Brain microvascular endothelial cell (primary cell): Measurements from ENCODE around the gene APCDD1.

Experiments used
- DNase-seq: peaks from one replicate; pipeline ENCODE4 v3.0.0-alpha.2; 2020
- H3K27ac ChIP-seq: fragments of 250-450 bp; sonication (Bioruptor Pico); 2 replicates; pipeline ENCODE4 v1.5.1; 2020; ENCODE audit warnings: mild to moderate bottlenecking, moderate library complexity
- H3K27me3 ChIP-seq: fragments of 250-450 bp; sonication (Bioruptor Pico); replicated peaks from 2 replicates; pipeline ENCODE4 v1.5.1; 2020; ENCODE audit warnings: mild to moderate bottlenecking
- H3K36me3 ChIP-seq: fragments of 250-450 bp; sonication (Bioruptor Pico); replicated peaks from 2 replicates; pipeline ENCODE4 v1.5.1; 2020; ENCODE audit warnings: mild to moderate bottlenecking
- H3K4me3 ChIP-seq: 2 replicates; pipeline ENCODE4 v1.5.1; 2011; ENCODE audit warnings: low read depth, mild to moderate bottlenecking, control low read depth, low read length, moderate library complexity
- in situ Hi-C: cut with HindIII; loops from 2 replicates; pipeline ENCODE4 v1.10.0; 2017; ENCODE audit warnings: low sequenced_read_pairs, low pct_ligation_motif_present
- TF ChIP-seq, protein P1 (sequence below): IDR thresholded peaks from 2 replicates; pipeline ENCODE4 v1.5.1; 2011; ENCODE audit warnings: low read depth, mild to moderate bottlenecking, moderate library complexity, low read length, control low read depth, inconsistent platforms; ENCODE audit errors: missing control alignments

APCDD1 gene

DNA sequence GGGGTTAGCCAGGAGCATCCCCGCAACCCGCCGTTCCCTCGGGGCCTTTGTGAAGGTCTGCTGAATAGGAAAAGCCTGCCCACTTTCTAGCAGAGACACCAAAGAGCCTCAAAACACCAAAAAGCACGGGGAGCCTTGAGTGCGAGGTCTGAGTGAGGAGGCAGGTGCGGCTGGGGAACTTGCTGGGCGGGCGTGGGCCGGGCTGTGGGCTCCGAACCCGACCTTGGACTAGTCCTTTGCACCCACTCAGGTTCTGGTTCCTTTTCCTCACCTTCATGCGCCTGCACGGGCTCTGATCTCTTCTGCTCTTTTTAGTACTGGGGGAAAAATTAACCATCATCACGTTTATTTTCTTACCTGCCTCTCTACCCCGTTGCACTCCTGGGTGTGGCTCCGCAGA is 19.9 kb downstream of the APCDD1 start:
- H3K27me3 ChIP-seq = peaks cover 13% of the 10 kb centered on the region
- in situ Hi-C loops = no loop called here
- H3K36me3 ChIP-seq = no peaks in the 10 kb centered on the region
- TF ChIP-seq, protein P1, sequence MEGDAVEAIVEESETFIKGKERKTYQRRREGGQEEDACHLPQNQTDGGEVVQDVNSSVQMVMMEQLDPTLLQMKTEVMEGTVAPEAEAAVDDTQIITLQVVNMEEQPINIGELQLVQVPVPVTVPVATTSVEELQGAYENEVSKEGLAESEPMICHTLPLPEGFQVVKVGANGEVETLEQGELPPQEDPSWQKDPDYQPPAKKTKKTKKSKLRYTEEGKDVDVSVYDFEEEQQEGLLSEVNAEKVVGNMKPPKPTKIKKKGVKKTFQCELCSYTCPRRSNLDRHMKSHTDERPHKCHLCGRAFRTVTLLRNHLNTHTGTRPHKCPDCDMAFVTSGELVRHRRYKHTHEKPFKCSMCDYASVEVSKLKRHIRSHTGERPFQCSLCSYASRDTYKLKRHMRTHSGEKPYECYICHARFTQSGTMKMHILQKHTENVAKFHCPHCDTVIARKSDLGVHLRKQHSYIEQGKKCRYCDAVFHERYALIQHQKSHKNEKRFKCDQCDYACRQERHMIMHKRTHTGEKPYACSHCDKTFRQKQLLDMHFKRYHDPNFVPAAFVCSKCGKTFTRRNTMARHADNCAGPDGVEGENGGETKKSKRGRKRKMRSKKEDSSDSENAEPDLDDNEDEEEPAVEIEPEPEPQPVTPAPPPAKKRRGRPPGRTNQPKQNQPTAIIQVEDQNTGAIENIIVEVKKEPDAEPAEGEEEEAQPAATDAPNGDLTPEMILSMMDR = no peak
- no peak overlapping the region for H3K4me3 ChIP-seq
- no peak overlapping the region for H3K27ac ChIP-seq
- no peak for DNase-seq

DNA sequence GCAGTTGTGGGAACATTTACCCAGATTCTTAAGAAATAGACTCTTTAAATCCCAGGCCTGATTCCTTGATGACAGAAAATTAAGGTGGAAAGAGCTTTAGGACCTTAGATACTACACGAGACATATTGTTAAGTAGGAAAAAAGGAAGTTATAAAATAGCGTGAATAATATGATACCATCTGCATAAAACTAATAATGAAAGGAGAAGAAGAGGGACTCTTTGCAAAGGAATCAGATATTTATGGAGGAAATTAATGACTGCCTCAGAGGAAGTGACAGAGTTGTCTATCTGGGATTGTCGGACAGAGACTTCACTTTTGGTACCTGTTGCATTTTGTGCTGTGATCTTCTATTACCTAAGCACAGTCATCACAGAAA is 20.8 kb downstream of the APCDD1 start:
- no peaks in the 10 kb centered on the region for H3K36me3 ChIP-seq
- no peak overlapping the region for H3K27ac ChIP-seq
- H3K4me3 ChIP-seq = no peak overlapping the region
- H3K27me3 ChIP-seq = peaks cover 15% of the 10 kb centered on the region
- in situ Hi-C loops = no loop called here
- TF ChIP-seq, protein P1 = no peak
- DNase-seq = no peak

DNA sequence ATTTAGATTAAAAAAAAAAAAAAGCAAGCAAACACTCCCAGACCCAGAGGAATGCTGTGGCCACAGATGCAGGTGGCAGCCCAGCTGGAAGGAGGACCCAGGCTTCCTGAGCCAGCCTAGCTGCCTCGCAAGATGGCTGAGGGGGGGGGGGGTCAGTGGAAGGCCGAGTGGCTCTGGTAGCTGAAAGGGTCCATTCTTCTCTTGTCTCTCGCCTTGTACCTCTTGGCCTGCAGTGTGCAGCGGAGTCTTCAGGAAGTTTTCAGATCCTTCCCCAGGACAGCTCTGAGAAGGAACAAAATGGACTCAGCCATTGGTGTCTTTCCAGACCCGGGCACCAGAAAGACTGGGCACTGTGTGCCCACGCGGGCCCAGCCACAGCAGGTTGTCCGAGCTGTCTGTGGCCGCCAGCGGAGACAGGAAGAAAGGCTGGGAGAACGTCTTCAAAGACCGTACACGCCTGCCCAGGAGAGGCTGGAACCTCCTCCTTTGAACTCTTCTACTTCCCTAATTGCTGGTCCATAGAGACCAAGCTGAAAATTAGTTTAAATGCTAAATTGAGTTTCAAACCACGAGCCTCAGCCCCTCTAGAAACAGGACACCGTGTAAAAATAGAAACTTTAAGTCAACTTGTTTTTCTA is 21.3 kb downstream of the APCDD1 start:
- no peak for DNase-seq
- H3K36me3 ChIP-seq = no peaks in the 10 kb centered on the region
- no peak overlapping the region for H3K27ac ChIP-seq
- H3K27me3 ChIP-seq = peaks cover 15% of the 10 kb centered on the region
- no peak overlapping the region for H3K4me3 ChIP-seq
- TF ChIP-seq, protein P1 = no peak
- in situ Hi-C loops = no loop called here

DNA sequence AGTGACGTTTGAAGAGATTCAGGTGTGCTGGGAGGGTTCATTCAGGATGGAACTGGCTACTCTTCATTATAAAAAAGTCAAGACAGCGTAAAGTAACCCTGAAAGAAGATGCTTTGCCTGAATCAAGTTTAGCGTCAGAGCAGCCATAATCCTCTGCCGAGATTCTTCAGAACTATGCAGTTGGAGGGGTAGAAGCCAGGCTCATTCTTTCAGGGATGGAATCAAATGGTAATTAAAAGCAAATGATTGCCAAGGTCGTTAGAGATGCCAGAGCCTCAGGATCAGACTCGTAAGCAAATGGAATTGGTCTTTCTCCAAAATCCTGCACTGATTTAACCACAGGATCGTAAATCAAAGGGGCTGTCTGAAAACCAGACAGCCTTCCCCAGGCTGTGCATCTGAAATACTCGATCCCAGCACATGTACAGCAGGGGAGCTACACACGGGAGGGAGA is 21.9 kb downstream of the APCDD1 start:
- in situ Hi-C loops = no loop called here

DNA sequence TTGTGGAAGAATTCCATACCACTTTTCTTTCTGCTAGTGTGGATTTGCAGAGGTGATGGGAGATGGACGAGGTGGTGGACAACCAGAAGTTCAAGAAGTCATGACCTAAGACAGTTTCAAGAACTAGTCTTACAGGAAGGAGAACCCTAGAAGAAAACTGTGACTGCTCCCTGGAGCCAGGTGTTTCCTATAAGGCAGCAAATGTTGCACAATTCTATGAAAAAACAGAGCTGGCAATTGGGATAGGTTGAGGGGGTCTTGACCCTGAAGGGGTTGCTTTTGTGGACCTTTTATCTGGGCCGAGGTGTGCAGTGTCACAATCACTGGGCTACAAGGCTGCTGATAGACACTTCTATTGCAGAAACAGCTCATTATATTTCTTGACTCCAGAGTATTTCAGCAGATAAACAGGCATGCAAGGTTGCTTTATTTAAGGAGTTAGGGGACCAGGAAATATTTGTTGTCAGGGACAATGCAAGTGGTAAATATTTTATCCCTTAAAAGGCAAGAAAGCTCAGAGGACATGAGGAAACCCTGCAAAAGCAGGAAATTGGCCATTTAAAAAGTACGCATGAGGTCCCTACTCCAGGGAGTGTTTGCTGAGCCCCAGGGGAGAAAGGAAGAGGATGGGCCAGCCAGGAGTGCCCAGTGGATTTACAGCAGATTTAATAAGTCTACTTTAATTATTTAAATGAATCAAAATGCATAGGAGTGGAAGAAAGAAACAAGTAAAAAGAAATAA is 22.9 kb downstream of the APCDD1 start:
- TF ChIP-seq, protein P1 = no peak
- Histone ChIP-seq H3K36me3 (no peaks in the 10 kb centered on the region), H3K4me3 (no peak overlapping the region), H3K27me3 (peaks cover 15% of the 10 kb centered on the region), H3K27ac (no peak overlapping the region)
- no peak for DNase-seq
- in situ Hi-C loops = no loop called here

More for the DNA sequence above, 21.9 kb downstream of the APCDD1 start:
- Histone ChIP-seq H3K27ac (no peak overlapping the region), H3K4me3 (no peak overlapping the region), H3K36me3 (no peaks in the 10 kb centered on the region), H3K27me3 (peaks cover 15% of the 10 kb centered on the region)
- TF ChIP-seq, protein P1 = no peak
- no peak for DNase-seq
